Stomach smooth muscle (tissue), 2 donors: ENCODE measurements around the gene SLC39A9.
A peak's percentile ranks its signal among the peaks of the same experiment; 100 is the strongest.

ENCODE experiments used
- H3K27ac ChIP-seq: one replicate; pipeline ENCODE4 v1.7.0; 2013; ENCODE audit warnings: mild to moderate bottlenecking, low read length, inconsistent platforms
- H3K27me3 ChIP-seq, 2 donors: one replicate each; pipeline ENCODE4 v1.7.0; 2013; ENCODE audit warnings: low read length in 2 of 2; ENCODE audit not compliant: insufficient read depth in 2 of 2, control insufficient read depth in 1 of 2
- H3K36me3 ChIP-seq, 2 donors: one replicate each; pipeline ENCODE4 v1.7.0; 2013; ENCODE audit warnings: low read length in 2 of 2; ENCODE audit not compliant: control insufficient read depth in 2 of 2, insufficient read depth in 2 of 2
- H3K4me1 ChIP-seq: one replicate; pipeline ENCODE4 v1.7.0; 2013; ENCODE audit warnings: low read length; ENCODE audit not compliant: control insufficient read depth, insufficient read depth
- H3K4me3 ChIP-seq, 2 donors: one replicate each; pipeline ENCODE4 v1.7.0; 2013; ENCODE audit warnings: low read length in 2 of 2
- H3K9ac ChIP-seq, 2 donors: one replicate each; pipeline ENCODE4 v1.7.0; 2013; ENCODE audit warnings: low read length in 2 of 2, mild to moderate bottlenecking in 1 of 2
- H3K9me3 ChIP-seq, 2 donors: one replicate each; pipeline ENCODE4 v1.7.0; 2013; ENCODE audit warnings: low read length in 2 of 2; ENCODE audit not compliant: control insufficient read depth in 2 of 2
- donor health status: healthy.
- donor health status: Pancreatic carcinoma.

SLC39A9 gene

GRCh38 chr14:69392481-69392880, 6.0 kb upstream of the SLC39A9 start:
- H3K27ac ChIP-seq = no peak overlapping the region
- H3K4me1 ChIP-seq = peaks cover 8% of the 10 kb centered on the region
- H3K4me3 ChIP-seq = no peak overlapping the region
- no peaks in the 10 kb centered on the region for H3K27me3 ChIP-seq
- no peaks in the 10 kb centered on the region for H3K9me3 ChIP-seq
- H3K9ac ChIP-seq = no peak overlapping the region
- peaks cover 32 to 34% of the 10 kb centered on the region in 2 donors for H3K36me3 ChIP-seq

DNA sequence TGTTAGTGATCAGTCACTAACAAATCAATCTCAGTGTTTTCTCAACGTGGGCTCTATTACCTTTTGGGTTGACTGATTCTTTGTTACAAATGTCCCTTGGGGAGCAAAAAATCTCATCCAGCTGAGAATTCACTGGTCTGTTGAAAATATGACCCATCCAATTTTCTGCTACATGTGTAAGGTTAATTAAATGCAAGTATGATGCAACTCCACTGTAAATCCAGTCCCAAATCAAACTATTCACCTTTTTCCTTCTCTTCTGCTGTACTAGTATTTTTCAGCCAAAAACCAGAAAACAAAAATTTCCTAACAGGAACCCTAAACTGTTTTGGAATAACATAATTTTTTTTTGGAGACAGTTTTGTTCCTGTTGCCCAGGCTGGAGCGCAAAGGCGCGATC, 2.6 kb upstream of the SLC39A9 start:
- Histone ChIP-seq H3K9ac (no peak overlapping the region), H3K36me3 (peaks cover 30 to 31% of the 10 kb centered on the region in 2 donors), H3K27me3 (no peaks in the 10 kb centered on the region), H3K27ac (no peak overlapping the region), H3K4me3 (no peak overlapping the region), H3K9me3 (no peaks in the 10 kb centered on the region), H3K4me1 (peaks cover 26% of the 10 kb centered on the region)

DNA sequence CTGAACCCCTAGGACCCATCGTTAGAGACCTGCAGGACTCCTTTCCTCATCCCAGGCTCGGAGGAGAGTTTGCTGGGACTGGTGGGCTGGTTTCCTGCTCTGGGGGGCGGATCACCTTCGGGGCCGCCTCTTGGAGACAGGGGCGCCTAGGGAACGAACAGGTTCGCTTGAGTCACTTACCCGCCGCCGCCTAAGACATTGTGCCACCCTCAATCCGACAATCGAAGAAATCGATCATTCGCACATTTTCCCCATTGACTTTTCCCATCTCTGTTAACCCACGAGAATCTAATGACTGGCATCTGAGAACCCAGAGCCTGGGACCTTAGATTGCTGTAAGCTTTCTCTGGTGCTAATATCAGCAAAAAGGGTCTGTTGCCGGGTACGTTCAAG, 322 bp downstream of the SLC39A9 start:
- H3K27me3 ChIP-seq = no peaks in the 10 kb centered on the region
- peak overlapping the region; percentile 88 to 99 for H3K4me3 ChIP-seq
- peak overlapping the region; percentile 91 for H3K27ac ChIP-seq
- H3K36me3 ChIP-seq = peaks cover 18 to 20% of the 10 kb centered on the region in 2 donors
- no peaks in the 10 kb centered on the region for H3K9me3 ChIP-seq
- H3K9ac ChIP-seq = peak overlapping the region; percentile 97
- peaks cover 30% of the 10 kb centered on the region for H3K4me1 ChIP-seq

DNA sequence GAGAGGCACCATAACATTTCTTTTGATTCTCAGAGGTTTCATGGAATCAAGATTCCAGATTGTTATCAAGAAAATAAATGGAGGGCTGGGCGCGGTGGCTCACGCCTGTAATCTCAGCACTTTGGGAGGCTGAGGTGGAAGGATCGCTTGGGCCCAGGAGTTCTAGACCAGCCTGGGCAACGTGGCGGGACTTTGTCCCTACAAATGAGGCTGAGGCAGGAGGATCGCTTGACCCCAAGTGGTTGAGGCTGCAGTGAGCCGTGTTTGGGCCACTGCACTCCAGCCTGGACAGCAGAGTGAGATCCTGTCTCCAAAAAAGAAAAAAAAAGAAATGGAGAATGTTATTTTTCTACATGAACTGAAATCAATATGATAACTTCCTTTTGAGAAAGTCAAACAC, 1.3 kb downstream of the SLC39A9 start:
- peaks cover 30% of the 10 kb centered on the region for H3K4me1 ChIP-seq
- no peak overlapping the region for H3K9ac ChIP-seq
- no peaks in the 10 kb centered on the region for H3K27me3 ChIP-seq

DNA sequence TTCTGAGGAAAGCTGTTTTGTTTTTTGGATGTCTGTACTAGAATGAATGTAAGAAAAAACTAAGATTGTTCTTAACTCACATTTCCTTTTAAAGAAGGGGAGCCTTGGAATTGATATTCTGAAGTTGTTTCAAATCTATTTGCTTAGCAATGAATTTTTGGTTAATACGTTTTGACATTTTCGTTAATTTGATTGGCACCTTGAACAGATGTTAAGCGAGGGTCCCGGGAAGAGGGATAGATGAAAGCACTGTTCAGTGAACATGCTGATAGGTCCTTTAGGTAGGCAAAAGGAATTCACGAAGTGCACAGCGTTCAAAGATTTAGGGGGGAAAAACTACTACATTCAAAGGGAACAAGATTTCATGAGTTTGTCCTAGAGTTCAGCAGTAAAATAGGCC, 1.7 kb downstream of the SLC39A9 start:
- no peaks in the 10 kb centered on the region for H3K9me3 ChIP-seq
- peaks cover 8 to 9% of the 10 kb centered on the region in 2 donors for H3K36me3 ChIP-seq
- H3K9ac ChIP-seq = no peak overlapping the region
- H3K4me3 ChIP-seq = peak overlapping the region; percentile 88 to 99
- peaks cover 30% of the 10 kb centered on the region for H3K4me1 ChIP-seq
- H3K27ac ChIP-seq = no peak overlapping the region
- H3K27me3 ChIP-seq = no peaks in the 10 kb centered on the region

More for the DNA sequence above, 1.3 kb downstream of the SLC39A9 start:
- peaks cover 11 to 13% of the 10 kb centered on the region in 2 donors for H3K36me3 ChIP-seq
- H3K4me3 ChIP-seq = peak overlapping the region; percentile 88 to 99
- H3K27ac ChIP-seq = no peak overlapping the region
- no peaks in the 10 kb centered on the region for H3K9me3 ChIP-seq

- H3K9me3 ChIP-seq = no peaks in the 10 kb centered on the region
- H3K36me3 ChIP-seq = peaks cover 0 to 2% of the 10 kb centered on the region in 2 donors
- no peaks in the 10 kb centered on the region for H3K27me3 ChIP-seq
- H3K27ac ChIP-seq = no peak overlapping the region
- H3K9ac ChIP-seq = no peak overlapping the region
- H3K4me1 ChIP-seq = peaks cover 28% of the 10 kb centered on the region
- H3K4me3 ChIP-seq = no peak overlapping the region
These were observed 3.3 kb downstream of the SLC39A9 start for GRCh38 chr14:69401841-69402240.

DNA sequence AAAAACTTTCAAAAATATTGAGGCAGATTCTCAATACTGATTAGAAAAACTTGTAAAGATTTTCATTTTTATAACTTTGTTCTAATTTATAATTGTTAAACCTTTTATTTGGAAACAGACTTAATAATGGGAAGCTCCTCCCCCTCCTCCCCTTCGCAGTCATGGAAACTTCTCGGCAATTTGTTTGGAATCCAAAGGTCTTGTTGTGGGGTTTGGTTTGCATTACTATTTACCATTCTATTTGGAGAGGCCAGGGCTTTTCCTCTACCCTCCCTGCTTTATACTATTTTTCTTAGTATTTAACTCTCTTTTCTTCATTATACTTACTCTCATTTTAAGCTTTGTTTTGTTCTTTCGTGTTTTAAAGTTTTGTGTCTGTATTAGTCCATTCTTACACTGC, 6.0 kb downstream of the SLC39A9 start:
- Histone ChIP-seq H3K27ac (no peak overlapping the region), H3K27me3 (no peaks in the 10 kb centered on the region), H3K36me3 (peaks cover 0 to 2% of the 10 kb centered on the region in 2 donors), H3K4me1 (peaks cover 15% of the 10 kb centered on the region), H3K4me3 (no peak overlapping the region), H3K9me3 (no peaks in the 10 kb centered on the region), H3K9ac (no peak overlapping the region)

- Histone ChIP-seq H3K27ac (no peak overlapping the region), H3K9me3 (no peaks in the 10 kb centered on the region), H3K27me3 (no peaks in the 10 kb centered on the region)
These were observed 6.4 kb downstream of the SLC39A9 start for GRCh38 chr14:69404883-69405282.

GRCh38 chr14:69405762-69406161, 7.3 kb downstream of the SLC39A9 start:
- Histone ChIP-seq H3K27ac (no peak overlapping the region), H3K36me3 (peaks cover 0 to 2% of the 10 kb centered on the region in 2 donors), H3K4me1 (peaks cover 6% of the 10 kb centered on the region), H3K4me3 (no peak overlapping the region), H3K9me3 (no peaks in the 10 kb centered on the region), H3K9ac (no peak overlapping the region), H3K27me3 (no peaks in the 10 kb centered on the region)

More at GRCh38 chr14:69404883-69405282, 6.4 kb downstream of the SLC39A9 start:
- H3K4me3 ChIP-seq = no peak overlapping the region
- no peak overlapping the region for H3K9ac ChIP-seq
- peaks cover 0 to 2% of the 10 kb centered on the region in 2 donors for H3K36me3 ChIP-seq
- H3K4me1 ChIP-seq = peaks cover 11% of the 10 kb centered on the region

DNA sequence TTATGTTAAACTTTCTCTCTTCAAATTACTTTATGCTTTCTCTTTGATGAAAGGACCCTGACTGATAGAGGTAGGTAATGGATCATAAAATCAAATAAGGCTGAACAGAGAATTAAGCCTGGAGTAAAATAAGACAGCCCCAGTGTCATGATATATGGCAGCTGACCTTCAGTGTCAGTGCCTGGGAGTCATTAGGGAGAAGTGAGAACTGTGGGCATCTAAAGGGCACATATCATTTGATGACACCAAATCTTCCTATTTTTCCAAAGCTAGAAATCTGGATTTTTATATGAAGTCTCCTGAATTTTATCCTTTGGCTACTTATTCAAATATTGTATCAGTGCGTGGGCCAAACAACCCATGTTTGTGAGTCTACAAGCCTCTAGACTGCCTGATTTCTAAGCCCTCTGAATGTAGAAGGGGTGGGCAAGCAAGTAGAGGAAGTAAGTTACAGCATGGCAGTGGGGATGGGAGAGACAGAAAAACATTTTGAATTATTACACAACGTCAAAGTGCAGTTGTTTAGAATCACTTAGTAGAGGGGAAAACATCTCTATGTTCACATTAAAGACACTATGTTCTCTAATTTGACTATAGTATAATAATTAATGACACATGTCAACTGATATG, 10.0 kb downstream of the SLC39A9 start:
- Histone ChIP-seq H3K36me3 (peaks cover 0 to 2% of the 10 kb centered on the region in 2 donors), H3K27ac (no peak overlapping the region), H3K9me3 (no peaks in the 10 kb centered on the region), H3K27me3 (no peaks in the 10 kb centered on the region), H3K9ac (no peak overlapping the region), H3K4me1 (no peaks in the 10 kb centered on the region), H3K4me3 (no peak overlapping the region)

GRCh38 chr14:69413483-69413882, 15.0 kb downstream of the SLC39A9 start:
- Histone ChIP-seq H3K9ac (no peak overlapping the region), H3K4me3 (no peak overlapping the region), H3K4me1 (no peaks in the 10 kb centered on the region), H3K9me3 (no peaks in the 10 kb centered on the region), H3K36me3 (no peaks in the 10 kb centered on the region), H3K27me3 (no peaks in the 10 kb centered on the region), H3K27ac (no peak overlapping the region)
